Measurements from ENCODE around the gene NADSYN1.
"Not testable (repeated sequence)": the region's sequence is repeated elsewhere in the genome, so short reads cannot be mapped to it uniquely, and the experiment has no call there.

The NADSYN1 gene

GRCh38 chr11:71502871-71503435, 50.0 kb downstream of the NADSYN1 start:
- H3K27ac ChIP-seq, result no peak overlapping the region

GRCh38 chr11:71504531-71504930, 51.5 kb downstream of the NADSYN1 start:
- H3K27ac ChIP-seq, result no peak overlapping the region
- H3K4me3 ChIP-seq, result no peak overlapping the region

More at GRCh38 chr11:71502871-71503435, 50.0 kb downstream of the NADSYN1 start:
- H3K4me3 ChIP-seq, result no peak overlapping the region

DNA sequence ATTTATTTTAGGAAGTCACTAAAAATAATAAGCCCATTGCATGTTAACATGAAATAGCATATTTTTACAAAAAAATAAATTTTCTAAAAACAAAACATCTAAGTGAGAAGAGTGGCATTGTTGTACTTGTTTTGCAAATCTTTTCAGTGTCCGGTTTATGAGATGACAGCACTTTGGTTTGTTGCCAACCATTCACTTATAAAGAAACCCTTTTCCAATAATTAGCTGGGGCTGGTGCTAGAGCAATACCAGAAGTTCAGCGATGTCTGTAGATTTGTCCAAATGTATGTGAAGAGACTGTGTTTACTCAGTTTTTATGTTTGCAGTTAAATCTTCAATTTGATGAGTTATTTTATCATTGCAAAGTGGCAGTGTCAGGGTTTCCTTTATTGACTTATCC, 52.0 kb downstream of the NADSYN1 start:
- no peak overlapping the region for H3K27ac ChIP-seq
- H3K4me3 ChIP-seq, result no peak overlapping the region

GRCh38 chr11:71505781-71506180, 52.8 kb downstream of the NADSYN1 start:
- Histone ChIP-seq H3K27ac (no peak overlapping the region), H3K4me3 (no peak overlapping the region)

GRCh38 chr11:71507102-71507501, 54.1 kb downstream of the NADSYN1 start:
- no peak overlapping the region for H3K27ac ChIP-seq
- no peak overlapping the region for H3K4me3 ChIP-seq

GRCh38 chr11:71518506-71519471, 65.8 kb downstream of the NADSYN1 start:
- H3K4me3 ChIP-seq, result no peak overlapping the region

GRCh38 chr11:71519546-71519945, 66.5 kb downstream of the NADSYN1 start:
- Histone ChIP-seq H3K4me3 (no peak overlapping the region), H3K27ac (no peak overlapping the region)

More at GRCh38 chr11:71518506-71519471, 65.8 kb downstream of the NADSYN1 start:
- H3K27ac ChIP-seq, result no peak overlapping the region

- no peak overlapping the region for H3K27ac ChIP-seq
- H3K4me3 ChIP-seq, result no peak overlapping the region
Measured at GRCh38 chr11:71525188-71525937, 72.4 kb downstream of the NADSYN1 start.

GRCh38 chr11:71525938-71526495, 73.0 kb downstream of the NADSYN1 start:
- Histone ChIP-seq H3K4me3 (no peak overlapping the region), H3K27ac (no peak overlapping the region)

GRCh38 chr11:71526796-71527575, 74.0 kb downstream of the NADSYN1 start, which contains the start of gene KRTAP5-7:
Gene KRTAP5-7 (plus strand): TSS chr11:71527267. CDS start chr11:71527301, 34 bp downstream.
- H3K4me3 ChIP-seq, H3K27ac ChIP-seq: not testable (repeated sequence)

- H3K4me3 ChIP-seq, result no peak overlapping the region
- no peak overlapping the region for H3K27ac ChIP-seq
Measured at GRCh38 chr11:71527576-71528210, 74.7 kb downstream of the NADSYN1 start.

DNA sequence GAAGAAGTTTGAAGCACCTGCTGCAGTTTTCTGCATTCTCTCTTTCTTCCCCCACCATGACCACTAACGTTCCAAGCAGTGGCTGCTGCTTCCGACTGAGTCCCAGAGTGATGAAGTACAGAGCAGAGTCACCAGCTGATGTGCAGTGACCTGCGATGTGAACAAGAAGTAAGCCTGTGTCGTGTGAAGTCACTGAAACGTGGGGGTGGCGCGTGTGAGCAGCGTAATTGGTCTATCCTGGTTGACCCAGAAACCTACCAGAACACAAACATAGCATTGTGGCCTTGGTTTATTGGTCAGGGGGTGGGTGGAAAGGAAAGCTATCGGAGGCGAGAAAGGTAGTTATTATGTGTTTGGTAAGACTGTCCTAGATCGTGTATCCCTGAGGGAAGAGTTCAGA, 77.6 kb downstream of the NADSYN1 start:
- Histone ChIP-seq H3K27ac (no peak overlapping the region), H3K4me3 (no peak overlapping the region)

DNA sequence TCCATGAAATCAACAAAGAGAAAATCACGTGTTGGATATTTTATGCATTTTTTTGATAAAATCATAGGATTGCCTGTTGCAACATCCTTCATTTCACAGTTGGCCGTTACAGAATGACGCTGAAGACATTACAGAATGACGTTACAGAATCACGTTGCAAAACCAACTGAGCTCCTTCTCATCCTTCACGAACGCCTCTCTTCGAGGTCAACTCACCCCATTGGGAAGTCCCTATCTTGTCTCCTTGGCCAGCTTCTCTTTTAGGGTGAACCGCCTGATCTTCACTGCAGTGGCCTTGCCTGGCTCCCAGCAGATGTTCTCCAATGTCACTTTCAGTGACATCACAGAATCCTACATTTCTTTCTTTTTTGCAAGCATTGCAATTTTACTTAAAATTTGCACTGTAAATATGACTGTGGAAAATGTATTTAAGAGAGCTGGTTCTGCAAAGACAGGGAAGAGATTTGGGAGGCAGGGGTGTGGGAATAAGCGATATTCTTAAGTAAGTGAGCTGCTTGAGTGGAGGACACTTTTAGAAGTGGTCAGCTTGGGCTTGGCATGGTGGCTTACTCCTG, 79.1 kb downstream of the NADSYN1 start:
- no peak overlapping the region for H3K27ac ChIP-seq
- no peak overlapping the region for H3K4me3 ChIP-seq

GRCh38 chr11:71534711-71535608, 82.0 kb downstream of the NADSYN1 start:
- not testable (repeated sequence) for H3K27ac ChIP-seq

GRCh38 chr11:71535825-71536224, 82.8 kb downstream of the NADSYN1 start:
- H3K4me3 ChIP-seq, result no peak overlapping the region
- H3K27ac ChIP-seq, result no peak overlapping the region

More at GRCh38 chr11:71534711-71535608, 82.0 kb downstream of the NADSYN1 start:
- H3K4me3 ChIP-seq, result not testable (repeated sequence)

DNA sequence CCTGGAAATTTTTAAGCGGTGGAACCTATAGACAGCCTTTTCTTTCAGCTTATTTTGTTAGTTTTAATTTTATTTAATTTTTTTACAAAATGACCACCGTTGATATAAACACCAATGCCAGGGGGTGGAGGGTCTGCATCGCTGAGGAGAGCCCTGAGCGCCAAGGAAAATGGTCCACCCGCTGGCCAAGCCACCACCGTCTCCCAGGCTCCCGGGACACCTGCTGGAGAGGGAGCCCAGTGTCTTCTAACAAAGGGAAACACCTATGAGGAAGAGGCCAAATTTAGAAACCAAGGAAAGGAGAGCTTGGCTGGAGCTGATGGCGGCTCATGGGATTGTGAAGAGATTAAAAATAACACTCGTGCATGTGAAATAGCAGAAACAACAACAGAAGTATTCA, 84.5 kb downstream of the NADSYN1 start:
- Histone ChIP-seq H3K4me3 (no peak overlapping the region), H3K27ac (no peak overlapping the region)

- not testable (repeated sequence) for H3K27ac ChIP-seq, H3K4me3 ChIP-seq
Measured at GRCh38 chr11:71537977-71538665, 85.1 kb downstream of the NADSYN1 start, which contains the start of gene KRTAP5-8. Gene KRTAP5-8 (plus strand): TSS chr11:71538025. CDS start chr11:71538056, 31 bp downstream.
